ENCODE results near the gene DSCAM. TPM values are rescaled to one million over a fixed set of nuclear protein-coding genes. Genes with fewer than 3 reads are reported as not detected.

The DSCAM gene
- total and polyA plus RNA-seq, 2 donors (not counting 3 experiments of a cell fraction or from before 2014, with no cell fraction given), result not detected

GRCh38 chr21:40568807-40569206 lies 278.2 kb downstream of the DSCAM start:
- Histone ChIP-seq H3K9ac (replicated peaks; ENCODE audit: extremely low read depth, insufficient read depth, low read length) (no peak overlapping the region), H3K27me3 (ENCODE audit: control insufficient read depth in 2 of 2, insufficient read depth in 2 of 2, low read length in 2 of 2) (no peaks in the 10 kb centered on the region), H4K20me1 (replicated peaks; ENCODE audit: control insufficient read depth, extremely low read depth, insufficient read depth, low read length) (no peaks in the 10 kb centered on the region), H2AFZ (ENCODE audit: low read depth, low read length) (no peak overlapping the region), H3K4me1 (ENCODE audit: control insufficient read depth, extremely low read depth, insufficient read depth, low read length) (no peaks in the 10 kb centered on the region), H3K36me3 (ENCODE audit: control insufficient read depth in 2 of 2, extremely low read depth in 1 of 2, insufficient read depth in 2 of 2, low read length in 2 of 2) (no peaks in the 10 kb centered on the region), H3K4me3 (replicated peaks in 1 of 3; ENCODE audit: insufficient read depth in 1 of 3, low read depth in 1 of 3, low read length in 3 of 3) (no peak overlapping the region), H3K4me2 (ENCODE audit: insufficient read depth, low read length) (no peak overlapping the region), H3K9me3 (replicated peaks; ENCODE audit: control insufficient read depth, insufficient read depth, low read length) (peaks cover 6% of the 10 kb centered on the region), H3K9me1 (replicated peaks; ENCODE audit: control insufficient read depth, extremely low read depth, insufficient read depth, low read length) (no peaks in the 10 kb centered on the region), H3K79me2 (ENCODE audit: control insufficient read depth, insufficient read depth, low read length) (no peaks in the 10 kb centered on the region), H3K27ac (ENCODE audit: insufficient read depth, low read depth, low read length) (no peak overlapping the region)
- POLR2A ChIA-PET, result no interaction called here
- TF ChIP-seq FOS (IDR thresholded peaks at IDR 0.05; ENCODE audit: borderline replicate concordance, insufficient read depth, low read length) (no peak), CTCF (IDR thresholded peaks at IDR 0.05; ENCODE audit: extremely low read depth in 1 of 2, insufficient read depth in 1 of 2, low read depth in 1 of 2, low read length in 2 of 2) (no peak), JUN (IDR thresholded peaks at IDR 0.05; ENCODE audit: borderline replicate concordance, insufficient read depth, insufficient read length, low read depth) (no peak), GATA2 (IDR thresholded peaks at IDR 0.05; ENCODE audit: insufficient read depth, insufficient read length, low read depth, low read length) (no peak), POLR2A (IDR thresholded peaks at IDR 0.05; ENCODE audit: low read depth, low read length) (no peak), MYC (IDR thresholded peaks at IDR 0.05; ENCODE audit: low read depth, low read length) (no peak), MAX (IDR thresholded peaks at IDR 0.05; ENCODE audit: insufficient read depth, insufficient read length) (no peak), EZH2 (IDR thresholded peaks at IDR 0.05; ENCODE audit: borderline replicate concordance, low read depth, low read length, severe bottlenecking) (no peak), POLR2AphosphoS5 (IDR thresholded peaks at IDR 0.05; ENCODE audit: insufficient read depth, low read depth, low read length) (no peak)
- intact Hi-C loops (cut with micrococcal nuclease) (no loop called here), dilution Hi-C loops (cut with MboI; ENCODE audit: extremely low pct_ligation_motif_present, low sequenced_read_pairs) (no loop called here)
- no peak for DNase-seq (ENCODE audit: low read depth, low spot score)
- CTCF ChIA-PET, result no interaction called here
- no peak for FAIRE-seq
- BruUV-seq (replicated peaks), result no TSS peak
